T-helper 22 cell (primary cell): Measurements from ENCODE around the gene SETBP1.

ENCODE experiments used
- DNase-seq: peaks from one replicate; pipeline ENCODE4 v3.0.0-alpha.2; 2020; ENCODE audit warnings: low read depth

Gene SETBP1

GRCh38 chr18:44938720-44939665 is 258.3 kb downstream of the SETBP1 start:
- DNase-seq, result no peak

GRCh38 chr18:44941516-44941915 is 260.8 kb downstream of the SETBP1 start:
- DNase-seq, result no peak

- DNase-seq, result no peak
Measured at GRCh38 chr18:44942073-44942472, 261.4 kb downstream of the SETBP1 start.

GRCh38 chr18:44943311-44943881 is 262.7 kb downstream of the SETBP1 start:
- no peak for DNase-seq

DNA sequence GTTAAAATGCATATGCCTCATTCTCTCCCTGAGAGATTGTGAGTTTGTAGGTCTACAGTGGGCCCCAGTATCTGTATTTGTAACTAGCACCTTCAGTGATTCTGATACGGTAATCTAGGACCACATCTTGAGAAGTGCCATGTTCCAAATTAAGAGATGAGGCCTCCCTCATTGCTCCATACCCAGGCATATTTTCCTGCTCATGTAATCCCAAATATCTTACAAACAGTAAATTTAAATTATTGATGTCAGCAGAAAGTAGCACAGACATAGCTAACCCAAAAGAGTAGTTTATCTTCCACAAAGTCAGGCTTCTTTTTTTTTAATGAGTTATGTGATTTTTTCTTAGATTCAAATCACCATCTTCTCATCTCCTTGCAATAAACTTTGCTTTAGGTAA is 263.8 kb downstream of the SETBP1 start:
- DNase-seq, result no peak

GRCh38 chr18:44945888-44946401 is 265.3 kb downstream of the SETBP1 start:
- DNase-seq, result no peak

- DNase-seq, result no peak
Measured at GRCh38 chr18:44946529-44947113, 265.9 kb downstream of the SETBP1 start.

DNA sequence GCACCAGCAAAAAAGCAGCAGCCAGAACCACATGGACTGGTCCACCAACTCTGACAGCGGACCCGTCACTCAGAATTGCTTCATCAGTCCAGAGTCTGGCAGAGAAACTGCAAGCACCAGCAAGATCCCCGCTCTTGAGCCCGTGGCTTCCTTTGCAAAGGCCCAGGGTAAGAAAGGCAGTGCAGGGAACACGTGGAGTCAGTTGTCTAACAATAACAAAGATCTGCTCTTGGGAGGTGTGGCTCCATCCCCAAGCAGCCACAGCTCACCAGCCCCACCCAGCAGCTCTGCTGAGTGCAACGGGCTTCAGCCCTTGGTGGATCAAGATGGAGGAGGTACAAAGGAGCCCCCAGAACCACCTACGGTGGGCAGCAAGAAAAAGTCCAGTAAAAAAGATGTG is 269.3 kb downstream of the SETBP1 start:
- no peak for DNase-seq

GRCh38 chr18:44950685-44951195 is 270.1 kb downstream of the SETBP1 start:
- no peak for DNase-seq

GRCh38 chr18:44951748-44952147 is 271.1 kb downstream of the SETBP1 start:
- no peak for DNase-seq

DNA sequence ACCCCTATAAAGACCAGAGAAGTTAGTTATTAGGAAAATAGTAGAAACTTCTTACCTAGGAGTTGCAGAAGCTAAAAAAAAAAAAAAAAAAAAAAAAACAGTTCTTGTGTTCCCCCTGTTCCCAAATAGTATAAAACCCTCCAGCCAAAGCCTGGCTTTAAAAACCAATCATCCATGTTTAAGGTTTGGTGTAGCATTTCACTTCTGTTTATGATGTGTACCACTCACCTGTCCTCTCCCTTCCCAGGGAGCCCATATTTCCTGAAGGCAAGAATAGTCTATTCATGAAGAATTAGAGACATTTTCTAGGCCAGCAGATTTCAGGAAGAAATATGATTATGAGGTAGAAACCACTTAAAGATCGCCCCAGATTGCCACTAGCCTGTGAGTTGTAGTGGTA is 273.6 kb downstream of the SETBP1 start:
- DNase-seq, result no peak

GRCh38 chr18:44955825-44956224 is 275.1 kb downstream of the SETBP1 start:
- DNase-seq, result no peak

DNA sequence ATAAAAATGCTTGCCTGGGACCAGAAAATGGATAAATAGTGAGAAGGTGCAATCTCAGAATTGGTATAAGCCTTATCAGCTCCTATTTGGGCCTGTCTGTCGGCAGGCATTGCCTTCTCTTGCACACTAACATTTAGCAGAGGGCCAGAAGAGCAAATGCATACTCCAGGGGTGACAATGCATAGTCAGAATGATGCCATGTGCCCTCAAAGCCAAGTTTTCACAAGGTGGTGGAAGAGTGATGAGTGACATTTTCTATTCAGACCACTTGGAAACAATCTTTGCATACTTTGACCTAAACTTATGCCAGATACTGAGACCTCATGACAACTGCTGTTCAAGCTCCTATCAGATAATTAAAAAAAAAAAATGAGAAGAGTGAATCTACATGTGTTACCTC is 276.3 kb downstream of the SETBP1 start:
- DNase-seq, result no peak

- DNase-seq, result no peak
Measured at GRCh38 chr18:44957461-44957860, 276.8 kb downstream of the SETBP1 start.

DNA sequence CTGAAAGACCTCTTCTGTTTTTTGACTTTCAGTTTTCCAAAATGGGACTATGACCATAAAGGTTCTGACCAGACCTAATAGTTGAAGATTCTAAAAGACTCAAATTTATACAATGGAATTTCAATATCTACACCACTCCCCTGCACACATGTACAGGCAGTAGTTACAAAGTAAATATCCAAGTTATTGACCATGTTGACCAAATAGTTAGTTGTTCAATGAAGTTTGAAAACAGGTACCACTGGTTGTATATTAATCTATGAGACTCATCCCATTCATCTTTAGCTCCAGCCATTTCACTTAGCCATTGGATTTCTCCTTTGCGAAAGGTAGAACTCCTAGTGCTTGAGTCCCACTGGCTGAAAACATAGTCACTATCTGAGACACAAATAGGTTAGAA is 277.4 kb downstream of the SETBP1 start:
- no peak for DNase-seq

GRCh38 chr18:44958455-44958854 is 277.8 kb downstream of the SETBP1 start:
- DNase-seq, result no peak

DNA sequence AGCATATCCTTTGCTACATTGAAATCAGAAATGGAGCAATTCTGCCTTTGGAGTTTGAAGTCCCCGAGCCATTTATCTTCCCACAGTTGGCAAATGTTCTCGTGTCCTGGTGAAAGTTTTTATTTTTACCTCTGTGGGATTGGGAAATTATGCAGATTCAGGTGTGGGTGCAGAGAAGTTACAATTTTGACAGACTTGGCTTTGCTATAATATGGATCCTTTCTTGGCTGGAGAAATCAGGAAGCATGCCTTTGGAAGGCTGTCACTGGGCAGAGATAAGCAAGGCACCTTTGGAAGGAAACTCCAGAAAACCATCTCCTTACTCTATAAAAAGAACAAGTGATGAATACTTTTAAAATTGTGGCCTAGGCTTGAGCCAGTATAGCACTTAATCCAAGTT is 278.3 kb downstream of the SETBP1 start:
- DNase-seq, result no peak

DNA sequence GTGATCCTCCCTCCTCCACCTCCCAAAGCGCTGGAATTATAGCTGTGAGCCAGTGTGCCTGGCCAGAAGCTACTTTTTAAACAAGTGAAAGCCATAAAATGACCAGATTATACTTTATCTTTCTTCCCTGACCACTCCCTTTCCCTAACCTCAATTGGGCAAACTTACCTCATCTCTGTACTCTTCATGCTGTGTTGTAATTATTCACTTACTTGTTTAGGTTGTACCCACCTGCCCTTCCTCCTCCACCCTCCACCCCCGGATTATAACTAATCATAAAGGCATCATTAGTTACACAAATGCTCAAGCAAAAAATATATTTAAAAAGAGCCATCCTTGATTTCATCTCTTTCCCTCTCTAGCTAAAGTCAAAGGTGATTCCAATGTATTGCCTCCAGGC is 279.9 kb downstream of the SETBP1 start:
- no peak for DNase-seq

- no peak for DNase-seq
Measured at GRCh38 chr18:44961288-44961995, 280.8 kb downstream of the SETBP1 start.

GRCh38 chr18:44967599-44967998 is 286.9 kb downstream of the SETBP1 start:
- DNase-seq, result no peak

DNA sequence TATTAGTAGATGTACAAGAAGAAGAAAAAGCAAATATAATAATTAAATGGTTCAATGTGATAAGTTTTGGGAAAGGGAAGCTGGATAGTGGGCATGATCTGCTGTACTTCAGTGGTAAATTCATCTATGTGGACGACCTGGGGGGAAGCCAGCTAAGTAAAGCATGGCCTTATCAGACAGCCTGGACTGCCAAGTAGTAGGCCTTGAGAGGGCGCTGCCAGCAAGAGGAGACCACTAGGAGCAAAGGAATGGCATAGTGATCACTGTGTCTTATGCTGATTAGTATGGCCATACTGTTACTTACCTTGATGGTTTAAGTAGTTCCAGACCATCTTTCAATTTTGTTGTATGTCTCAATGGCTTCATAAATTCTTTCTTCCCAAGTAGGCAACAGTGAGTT is 287.6 kb downstream of the SETBP1 start:
- no peak for DNase-seq

- DNase-seq, result no peak
Measured at GRCh38 chr18:44969214-44969795, 288.6 kb downstream of the SETBP1 start.
